Stimulated activated CD8-positive, alpha-beta memory T cell treated with anti-CD3 and anti-CD28 coated beads, Interleukin-12 subunit alpha, Interleukin-12 subunit beta, amount 100 ng/mL, for 4 hours (primary cell): Measurements from ENCODE around the gene HIF3A.
"Not testable (repeated sequence)": the region's sequence is repeated elsewhere in the genome, so short reads cannot be mapped to it uniquely, and the experiment has no call there.

ENCODE experiments used
- DNase-seq: peaks from one replicate; pipeline ENCODE4 v3.0.0-alpha.2; 2020; ENCODE audit warnings: low read depth

Gene HIF3A

GRCh38 chr19:46296722-46297461 is at the start of gene HIF3A:
Gene HIF3A, plus strand, starts transcription at chr19:46297042. Its CDS starts 35 bp downstream, at chr19:46297077.
- no peak for DNase-seq

DNA sequence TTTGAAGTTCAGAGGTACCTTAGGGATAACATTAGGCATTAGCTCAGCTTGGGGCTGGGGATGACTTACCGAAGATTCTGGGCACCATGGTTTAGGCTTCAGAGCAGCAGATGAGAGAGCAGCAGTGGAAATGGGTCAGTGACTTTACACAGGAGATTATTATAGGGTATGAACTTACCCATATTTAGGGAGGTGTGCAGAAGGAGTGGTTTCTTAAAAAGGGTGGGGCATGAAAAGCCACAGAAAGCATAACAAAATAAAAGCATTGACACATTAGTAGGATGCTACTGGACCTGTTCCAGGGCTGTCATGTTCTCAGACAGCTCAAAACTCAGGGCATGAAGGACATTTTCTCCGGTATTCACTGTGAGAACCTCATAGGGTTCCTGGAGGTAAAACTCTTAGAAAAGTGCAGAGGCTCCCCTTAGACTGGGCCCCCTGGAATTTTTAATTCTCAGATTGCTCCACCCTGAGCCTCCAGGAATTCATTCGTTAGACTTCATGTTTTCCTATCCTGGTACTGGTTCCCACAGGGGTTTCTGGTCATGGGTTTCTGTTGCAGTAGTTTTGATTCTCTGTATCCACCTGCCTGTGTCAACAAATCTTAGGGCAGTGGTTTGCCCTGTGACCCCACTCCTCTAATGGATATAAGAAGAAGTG is 46.6 kb upstream of the HIF3A start:
- no peak for DNase-seq

- no peak for DNase-seq
These were observed 45.4 kb upstream of the HIF3A start for GRCh38 chr19:46251416-46251815.

DNA sequence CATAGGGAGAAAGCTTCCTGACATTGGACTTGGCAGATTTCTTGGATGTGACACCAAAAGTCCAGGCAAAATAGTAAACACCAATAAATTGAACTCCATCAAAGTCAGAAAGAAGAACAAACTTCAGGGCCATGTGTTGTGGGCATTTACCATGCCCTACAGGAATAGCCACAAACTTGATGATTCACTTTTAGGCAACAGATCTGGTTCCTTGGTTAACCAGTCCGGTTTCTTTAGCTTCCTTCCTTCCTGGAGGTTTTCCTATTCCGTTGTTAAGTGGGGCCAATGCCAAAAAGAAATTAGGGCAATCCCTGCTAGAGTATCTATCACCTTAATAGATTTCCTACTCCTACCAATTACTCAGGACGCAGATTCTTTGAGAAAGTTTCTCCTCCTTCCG is 42.1 kb upstream of the HIF3A start:
- no peak for DNase-seq

- no peak for DNase-seq
These were observed 40.0 kb upstream of the HIF3A start for GRCh38 chr19:46256855-46257254.

DNA sequence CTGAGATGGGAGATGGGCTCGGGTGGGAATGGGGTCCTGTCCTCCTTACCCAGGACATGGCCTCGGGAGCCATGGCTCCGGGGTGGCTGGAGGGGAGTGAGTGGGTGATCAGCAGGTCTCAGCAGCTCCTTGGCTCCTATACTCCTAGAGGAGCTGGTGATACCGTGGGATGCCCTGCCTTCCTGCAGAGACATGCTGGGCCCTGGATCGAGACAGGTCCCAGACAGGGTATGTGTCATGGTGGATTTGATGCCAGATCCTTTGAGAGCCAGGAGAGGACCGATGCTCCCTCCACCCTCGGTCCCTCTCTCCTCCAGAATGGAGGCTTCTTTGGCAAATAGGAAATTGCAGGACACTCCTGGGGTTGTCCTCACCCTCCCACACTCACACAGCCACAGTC is 35.3 kb upstream of the HIF3A start:
- not testable (repeated sequence) for DNase-seq

DNA sequence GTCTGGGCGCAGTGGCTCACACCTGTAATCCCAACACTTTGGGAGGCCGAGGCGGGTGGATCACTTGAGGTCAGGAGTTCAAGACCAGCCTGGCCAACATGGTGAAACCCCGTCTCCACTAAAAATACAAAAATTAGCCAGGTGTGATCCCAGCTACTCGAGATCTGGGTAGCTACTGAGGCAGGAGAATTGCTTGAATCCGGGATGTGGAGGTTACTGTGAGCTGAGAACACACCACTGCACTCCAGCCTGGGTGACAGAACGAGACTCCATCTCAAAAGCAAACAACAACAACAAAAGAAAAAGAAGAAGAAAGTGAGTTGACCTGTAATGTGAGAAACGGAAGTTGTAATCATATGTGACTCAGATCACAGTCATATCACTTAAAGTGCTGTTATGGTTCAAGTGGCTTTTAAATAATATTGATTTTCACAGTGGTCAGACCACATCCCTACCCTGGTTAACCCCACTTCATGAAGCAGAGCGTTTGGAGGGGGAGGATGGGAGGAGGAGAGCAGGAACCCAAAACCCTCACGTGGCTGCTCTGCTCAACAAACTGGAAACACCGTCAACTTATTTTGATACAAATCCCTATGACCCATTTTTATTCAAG is 34.1 kb upstream of the HIF3A start:
- DNase-seq: peak; percentile 25

DNA sequence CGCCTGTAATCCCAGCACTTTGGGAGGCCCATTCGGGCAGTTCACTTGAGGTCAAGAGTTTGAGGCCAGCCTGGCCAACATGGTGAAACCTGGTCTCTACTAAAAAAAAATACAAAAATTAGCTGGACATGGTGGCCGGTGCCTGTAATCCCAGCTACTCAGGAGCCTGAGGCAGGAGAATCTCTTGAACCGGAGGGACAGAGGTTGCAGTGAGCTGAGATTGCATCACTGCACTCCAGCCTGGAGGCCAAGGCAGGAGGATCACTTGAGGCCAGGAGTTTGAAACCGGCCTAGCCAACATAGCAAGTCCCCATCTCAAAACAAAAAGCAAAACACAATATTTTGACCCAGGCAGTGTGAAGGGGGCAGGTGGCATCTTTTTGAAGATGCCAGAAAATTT is 32.0 kb upstream of the HIF3A start:
- DNase-seq: not testable (repeated sequence)

- DNase-seq: peak; percentile 24
These were observed 31.5 kb upstream of the HIF3A start for GRCh38 chr19:46265217-46265828.

GRCh38 chr19:46269101-46269500 is 27.7 kb upstream of the HIF3A start:
- no peak for DNase-seq

GRCh38 chr19:46270521-46271256 is 26.2 kb upstream of the HIF3A start:
- no peak for DNase-seq

GRCh38 chr19:46271481-46272197 is 25.2 kb upstream of the HIF3A start:
- no peak for DNase-seq

DNA sequence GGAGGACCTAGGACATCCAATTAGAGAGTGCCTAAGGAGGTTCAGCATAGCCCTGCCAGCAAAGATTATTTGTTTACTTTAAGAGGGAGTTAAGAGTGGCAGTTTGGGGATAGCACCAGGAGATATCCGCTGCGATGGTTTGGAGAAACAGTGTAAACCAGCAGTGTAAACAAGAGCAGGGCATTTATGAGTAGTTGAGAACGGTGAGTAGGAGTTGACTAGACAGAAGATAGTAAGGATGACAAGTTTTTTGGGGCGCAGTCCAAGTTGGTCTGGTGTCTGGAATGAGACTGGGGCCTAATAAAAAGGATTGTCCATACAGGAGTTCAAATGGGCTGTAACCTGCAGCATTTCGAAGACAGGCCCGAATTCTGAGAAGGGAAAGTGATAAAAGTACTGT is 22.9 kb upstream of the HIF3A start:
- DNase-seq: not testable (repeated sequence)

- no peak for DNase-seq
These were observed 17.7 kb upstream of the HIF3A start for GRCh38 chr19:46279177-46279576.

DNA sequence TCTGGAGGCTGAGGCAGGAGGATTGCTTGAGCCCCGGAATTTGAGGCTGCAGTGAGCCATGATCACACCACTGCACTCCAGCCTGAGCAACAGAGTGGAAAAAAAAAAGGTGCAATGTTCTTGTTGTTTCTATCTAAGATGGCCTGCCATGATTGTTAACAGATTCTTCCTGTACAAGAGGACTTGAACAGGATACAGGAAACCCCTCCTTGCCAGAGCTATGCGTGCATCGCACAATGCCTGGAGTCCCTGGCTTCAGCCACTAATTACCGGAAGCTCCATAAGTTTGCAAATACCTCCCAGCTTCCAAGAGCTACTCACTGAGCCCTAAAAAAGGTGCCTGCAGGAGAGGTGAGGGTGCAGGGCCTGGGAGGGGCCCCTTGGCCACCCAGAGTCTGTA is 13.1 kb upstream of the HIF3A start:
- DNase-seq: no peak

DNA sequence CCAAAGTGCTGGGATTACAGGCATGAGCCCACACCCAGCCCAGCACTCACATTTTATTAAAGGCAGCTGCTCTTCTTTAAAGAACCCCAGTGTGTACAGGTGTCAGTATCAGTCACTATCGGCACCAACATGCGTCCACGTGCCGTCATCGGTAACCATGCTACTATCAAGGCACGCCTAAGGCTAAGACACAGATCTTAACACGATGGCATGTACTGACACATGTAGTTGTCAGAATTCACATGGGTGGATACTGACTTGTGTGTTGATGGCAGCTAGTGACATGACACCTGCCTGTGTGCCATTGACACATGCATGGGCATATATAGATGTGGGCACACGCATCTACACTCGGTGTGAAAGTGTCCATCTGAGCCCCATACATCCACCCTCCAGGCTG is 12.2 kb upstream of the HIF3A start:
- DNase-seq: no peak

GRCh38 chr19:46287585-46287984 is 9.3 kb upstream of the HIF3A start:
- no peak for DNase-seq

- no peak for DNase-seq
These were observed 7.8 kb upstream of the HIF3A start for GRCh38 chr19:46288896-46289588.

GRCh38 chr19:46289724-46290619 is 6.9 kb upstream of the HIF3A start:
- DNase-seq: no peak

GRCh38 chr19:46291829-46292228 is 5.0 kb upstream of the HIF3A start:
- no peak for DNase-seq
